Measurements from ENCODE around the gene AHI1.

The AHI1 gene

GRCh38 chr6:135304883-135305282, 192.7 kb downstream of the AHI1 start:
- Histone ChIP-seq H3K79me2 (ENCODE audit: insufficient read depth, low read length) (no peaks in the 10 kb centered on the region), H3K4me2 (ENCODE audit: insufficient read depth, low read length) (no peak overlapping the region), H3K27ac (ENCODE audit: low read length) (no peak overlapping the region), H4K20me1 (ENCODE audit: insufficient read depth, low read length) (no peaks in the 10 kb centered on the region), H3K4me3 (ENCODE audit: low read depth in 1 of 2, low read length in 2 of 2) (no peak overlapping the region), H3K27me3 (ENCODE audit: insufficient read depth, low read length, poor library complexity) (no peaks in the 10 kb centered on the region), H2AFZ (ENCODE audit: low read depth, low read length) (no peak overlapping the region), H3K9me3 (ENCODE audit: insufficient read depth, low read length, severe bottlenecking) (no peaks in the 10 kb centered on the region), H3K9ac (ENCODE audit: low read depth, low read length) (no peak overlapping the region), H3K4me1 (ENCODE audit: insufficient read depth, low read length) (peaks cover 44% of the 10 kb centered on the region), H3K36me3 (ENCODE audit: insufficient read depth, low read length) (no peaks in the 10 kb centered on the region)
- no peak for TF ChIP-seq CTCF (IDR thresholded peaks at IDR 0.05; ENCODE audit: borderline replicate concordance, extremely low read depth, low read length, poor library complexity, severe bottlenecking)
- no peak for TF ChIP-seq EZH2 (IDR thresholded peaks at IDR 0.05; ENCODE audit: borderline replicate concordance, low read depth, low read length, severe bottlenecking)
- ATAC-seq (ENCODE audit: insufficient read depth, low read depth), result no peak
- DNase-seq, result no peak

DNA sequence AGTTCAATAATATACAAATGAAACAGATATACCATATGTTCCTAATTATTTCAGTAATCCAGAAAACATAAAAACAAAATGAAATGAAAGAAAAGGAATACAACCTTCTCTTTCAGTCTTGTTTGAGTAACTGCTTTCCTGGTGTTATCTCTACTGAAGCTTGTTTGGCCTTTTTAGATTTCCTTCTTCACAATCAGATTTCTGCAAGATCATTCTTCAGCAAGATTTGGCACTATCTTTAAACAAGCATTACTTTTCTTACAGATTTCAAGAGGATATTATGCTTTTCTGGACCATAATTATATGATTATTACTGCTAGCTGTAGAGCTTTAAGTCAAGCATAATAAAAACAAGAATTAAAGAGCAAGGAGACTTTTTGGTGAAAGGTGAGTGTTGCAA, 196.2 kb downstream of the AHI1 start:
- H3K79me2 ChIP-seq (ENCODE audit: insufficient read depth, low read length), result no peaks in the 10 kb centered on the region
- no peak for ATAC-seq (ENCODE audit: insufficient read depth, low read depth)

GRCh38 chr6:135300576-135300975, 197.0 kb downstream of the AHI1 start:
- H3K9me3 ChIP-seq (ENCODE audit: insufficient read depth, low read length, severe bottlenecking), result no peaks in the 10 kb centered on the region
- DNase-seq (no peak), ATAC-seq (ENCODE audit: insufficient read depth, low read depth) (no peak; the same call in 2 of the 3 replicates)
- TF ChIP-seq CTCF (IDR thresholded peaks at IDR 0.05; ENCODE audit: borderline replicate concordance, extremely low read depth, low read length, poor library complexity, severe bottlenecking) (no peak), EZH2 (IDR thresholded peaks at IDR 0.05; ENCODE audit: borderline replicate concordance, low read depth, low read length, severe bottlenecking) (no peak)
- peaks cover 35% of the 10 kb centered on the region for H3K4me1 ChIP-seq (ENCODE audit: insufficient read depth, low read length)
- H3K36me3 ChIP-seq (ENCODE audit: insufficient read depth, low read length), result no peaks in the 10 kb centered on the region
- H3K4me2 ChIP-seq (ENCODE audit: insufficient read depth, low read length), result no peak overlapping the region
- no peaks in the 10 kb centered on the region for H3K79me2 ChIP-seq (ENCODE audit: insufficient read depth, low read length)
- H3K27me3 ChIP-seq (ENCODE audit: insufficient read depth, low read length, poor library complexity), result no peaks in the 10 kb centered on the region
- no peak overlapping the region for H3K9ac ChIP-seq (ENCODE audit: low read depth, low read length)
- H3K27ac ChIP-seq (ENCODE audit: low read length), result peak overlapping the region; percentile 38
- H4K20me1 ChIP-seq (ENCODE audit: insufficient read depth, low read length), result no peaks in the 10 kb centered on the region
- peak overlapping the region; percentile 21; the same call in 1 of the 2 replicates for H2AFZ ChIP-seq (ENCODE audit: low read depth, low read length)
- H3K4me3 ChIP-seq (ENCODE audit: low read depth in 1 of 2, low read length in 2 of 2), result no peak overlapping the region

More for the DNA sequence above, 196.2 kb downstream of the AHI1 start:
- H3K36me3 ChIP-seq (ENCODE audit: insufficient read depth, low read length), result no peaks in the 10 kb centered on the region
- no peaks in the 10 kb centered on the region for H4K20me1 ChIP-seq (ENCODE audit: insufficient read depth, low read length)
- H3K9me3 ChIP-seq (ENCODE audit: insufficient read depth, low read length, severe bottlenecking), result no peaks in the 10 kb centered on the region
- peaks cover 39% of the 10 kb centered on the region for H3K4me1 ChIP-seq (ENCODE audit: insufficient read depth, low read length)
- no peak overlapping the region for H2AFZ ChIP-seq (ENCODE audit: low read depth, low read length)
- H3K4me3 ChIP-seq (ENCODE audit: low read depth in 1 of 2, low read length in 2 of 2), result no peak overlapping the region
- no peak overlapping the region for H3K27ac ChIP-seq (ENCODE audit: low read length)
- no peak for TF ChIP-seq EZH2 (IDR thresholded peaks at IDR 0.05; ENCODE audit: borderline replicate concordance, low read depth, low read length, severe bottlenecking)
- no peak for TF ChIP-seq CTCF (IDR thresholded peaks at IDR 0.05; ENCODE audit: borderline replicate concordance, extremely low read depth, low read length, poor library complexity, severe bottlenecking)
- DNase-seq, result no peak
- H3K27me3 ChIP-seq (ENCODE audit: insufficient read depth, low read length, poor library complexity), result no peaks in the 10 kb centered on the region
- H3K4me2 ChIP-seq (ENCODE audit: insufficient read depth, low read length), result no peak overlapping the region
- H3K9ac ChIP-seq (ENCODE audit: low read depth, low read length), result no peak overlapping the region

DNA sequence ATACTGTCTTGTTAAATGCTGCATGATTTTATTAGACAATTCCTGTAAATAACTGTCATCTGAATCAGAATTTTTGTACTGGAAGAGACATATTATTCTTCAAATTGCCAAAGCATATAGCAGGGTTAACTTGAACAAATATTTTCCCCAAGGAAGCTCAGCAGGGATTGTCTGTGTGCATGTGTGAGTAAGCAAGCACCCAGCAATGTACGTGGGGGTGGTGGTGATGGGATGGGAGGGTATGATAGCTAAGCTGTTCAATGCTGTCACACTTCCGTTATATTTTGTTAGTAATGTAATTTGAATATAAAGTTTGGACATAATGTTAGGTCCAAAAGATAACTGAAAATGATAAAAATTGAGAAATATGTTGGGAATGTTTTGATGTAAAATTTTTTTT, 198.3 kb downstream of the AHI1 start:
- ATAC-seq (ENCODE audit: insufficient read depth, low read depth) (no peak), DNase-seq (no peak)
- no peaks in the 10 kb centered on the region for H3K79me2 ChIP-seq (ENCODE audit: insufficient read depth, low read length)
- H3K27me3 ChIP-seq (ENCODE audit: insufficient read depth, low read length, poor library complexity), result no peaks in the 10 kb centered on the region
- H3K9ac ChIP-seq (ENCODE audit: low read depth, low read length), result no peak overlapping the region
- no peaks in the 10 kb centered on the region for H3K36me3 ChIP-seq (ENCODE audit: insufficient read depth, low read length)
- no peak overlapping the region for H3K4me3 ChIP-seq (ENCODE audit: low read depth in 1 of 2, low read length in 2 of 2)
- no peaks in the 10 kb centered on the region for H3K9me3 ChIP-seq (ENCODE audit: insufficient read depth, low read length, severe bottlenecking)
- TF ChIP-seq EZH2 (IDR thresholded peaks at IDR 0.05; ENCODE audit: borderline replicate concordance, low read depth, low read length, severe bottlenecking) (no peak), CTCF (IDR thresholded peaks at IDR 0.05; ENCODE audit: borderline replicate concordance, extremely low read depth, low read length, poor library complexity, severe bottlenecking) (no peak)
- peaks cover 29% of the 10 kb centered on the region for H3K4me1 ChIP-seq (ENCODE audit: insufficient read depth, low read length)
- H2AFZ ChIP-seq (ENCODE audit: low read depth, low read length), result peak overlapping the region; percentile 29; the same call in 1 of the 2 replicates
- H3K27ac ChIP-seq (ENCODE audit: low read length), result no peak overlapping the region
- no peak overlapping the region for H3K4me2 ChIP-seq (ENCODE audit: insufficient read depth, low read length)
- H4K20me1 ChIP-seq (ENCODE audit: insufficient read depth, low read length), result no peaks in the 10 kb centered on the region
